Measurements from ENCODE around the gene NCBP2.

The NCBP2 gene

GRCh38 chr3:196942915-196943277 lies 568 bp upstream of the NCBP2 start:
- H3K27ac ChIP-seq, result peak overlapping the region; percentile 86
- no peaks in the 10 kb centered on the region for H3K9me3 ChIP-seq
- peak overlapping the region; percentile 89 to 97 for H3K4me3 ChIP-seq (ENCODE audit: low read depth in 1 of 2, low read length in 1 of 2)
- H3K27me3 ChIP-seq, result no peaks in the 10 kb centered on the region
- peaks cover 2% of the 10 kb centered on the region for H3K36me3 ChIP-seq
- TF ChIP-seq CTCF (IDR thresholded peaks at IDR 0.05), result no peak
- peaks cover 21 to 28% of the 10 kb centered on the region in 2 experiments for H3K4me1 ChIP-seq (ENCODE audit: control insufficient read depth in 1 of 2, insufficient read depth in 1 of 2, low read depth in 1 of 2, low read length in 1 of 2)

- Histone ChIP-seq H3K27me3 (no peaks in the 10 kb centered on the region), H3K36me3 (peaks cover 13% of the 10 kb centered on the region), H3K27ac (peak overlapping the region; percentile 86), H3K4me3 (ENCODE audit: low read depth in 1 of 2, low read length in 1 of 2) (peak overlapping the region; percentile 89 to 97), H3K9me3 (no peaks in the 10 kb centered on the region), H3K4me1 (ENCODE audit: control insufficient read depth in 1 of 2, insufficient read depth in 1 of 2, low read depth in 1 of 2, low read length in 1 of 2) (peaks cover 21 to 28% of the 10 kb centered on the region in 2 experiments)
- TF ChIP-seq CTCF (IDR thresholded peaks at IDR 0.05), result no peak
Measured at GRCh38 chr3:196941729-196942225, 551 bp downstream of the NCBP2 start.

- H3K4me1 ChIP-seq (ENCODE audit: control insufficient read depth in 1 of 2, insufficient read depth in 1 of 2, low read depth in 1 of 2, low read length in 1 of 2), result peaks cover 20 to 26% of the 10 kb centered on the region in 2 experiments
- peaks cover 44% of the 10 kb centered on the region for H3K36me3 ChIP-seq
- H3K9me3 ChIP-seq, result no peaks in the 10 kb centered on the region
- H3K27me3 ChIP-seq, result no peaks in the 10 kb centered on the region
- H3K4me3 ChIP-seq (ENCODE audit: low read depth in 1 of 2, low read length in 1 of 2), result no peak overlapping the region
- TF ChIP-seq CTCF (IDR thresholded peaks at IDR 0.05), result no peak
- H3K27ac ChIP-seq, result no peak overlapping the region
Measured at GRCh38 chr3:196938576-196938975, 3.8 kb downstream of the NCBP2 start.

DNA sequence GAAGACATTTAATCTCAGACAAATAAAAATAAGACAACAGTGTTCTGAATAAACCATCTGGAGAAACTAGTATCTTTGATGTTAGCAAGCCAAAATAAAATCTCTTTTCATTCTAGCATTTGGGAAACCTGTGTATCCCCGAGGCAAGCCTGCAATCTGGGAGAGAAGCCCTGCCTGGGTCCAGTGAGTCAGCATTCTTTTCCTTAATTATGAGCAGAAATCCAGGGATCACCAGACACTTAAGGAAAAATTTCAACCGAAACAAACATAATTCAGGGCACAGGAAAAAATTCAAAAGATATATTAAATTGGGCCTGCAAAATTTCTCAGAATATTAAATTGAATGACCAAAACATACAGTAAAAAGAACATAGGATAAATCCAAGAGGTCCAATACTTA lies 4.2 kb downstream of the NCBP2 start:
- Histone ChIP-seq H3K9me3 (no peaks in the 10 kb centered on the region), H3K27ac (no peak overlapping the region), H3K36me3 (peaks cover 48% of the 10 kb centered on the region), H3K27me3 (no peaks in the 10 kb centered on the region), H3K4me3 (ENCODE audit: low read depth in 1 of 2, low read length in 1 of 2) (no peak overlapping the region), H3K4me1 (ENCODE audit: control insufficient read depth in 1 of 2, insufficient read depth in 1 of 2, low read depth in 1 of 2, low read length in 1 of 2) (peaks cover 16 to 21% of the 10 kb centered on the region in 2 experiments)
- no peak for TF ChIP-seq CTCF (IDR thresholded peaks at IDR 0.05)

DNA sequence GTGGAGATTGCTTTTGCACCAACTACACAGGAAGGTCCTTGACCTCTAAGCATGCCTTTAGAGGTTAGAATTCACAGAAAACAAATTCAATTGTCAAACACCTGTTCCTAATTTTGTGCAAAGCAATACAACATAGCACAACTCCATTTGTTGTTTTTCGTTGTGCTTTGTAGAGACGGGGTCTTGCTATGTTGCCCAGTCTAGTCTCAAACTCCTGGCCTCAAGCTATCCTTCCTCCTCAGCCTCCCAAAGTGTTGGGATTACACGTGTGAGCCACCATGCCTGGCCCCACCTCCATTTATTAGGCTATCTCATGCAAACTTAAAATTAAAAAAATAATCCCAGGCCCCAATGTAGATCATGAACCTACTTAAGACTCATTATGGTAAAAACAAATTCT lies 6.0 kb downstream of the NCBP2 start:
- no peaks in the 10 kb centered on the region for H3K9me3 ChIP-seq
- peaks cover 3 to 7% of the 10 kb centered on the region in 2 experiments for H3K4me1 ChIP-seq (ENCODE audit: control insufficient read depth in 1 of 2, insufficient read depth in 1 of 2, low read depth in 1 of 2, low read length in 1 of 2)
- no peaks in the 10 kb centered on the region for H3K27me3 ChIP-seq
- H3K36me3 ChIP-seq, result peaks cover 62% of the 10 kb centered on the region
- no peak overlapping the region for H3K27ac ChIP-seq
- no peak for TF ChIP-seq CTCF (IDR thresholded peaks at IDR 0.05)
- no peak overlapping the region for H3K4me3 ChIP-seq (ENCODE audit: low read depth in 1 of 2, low read length in 1 of 2)

DNA sequence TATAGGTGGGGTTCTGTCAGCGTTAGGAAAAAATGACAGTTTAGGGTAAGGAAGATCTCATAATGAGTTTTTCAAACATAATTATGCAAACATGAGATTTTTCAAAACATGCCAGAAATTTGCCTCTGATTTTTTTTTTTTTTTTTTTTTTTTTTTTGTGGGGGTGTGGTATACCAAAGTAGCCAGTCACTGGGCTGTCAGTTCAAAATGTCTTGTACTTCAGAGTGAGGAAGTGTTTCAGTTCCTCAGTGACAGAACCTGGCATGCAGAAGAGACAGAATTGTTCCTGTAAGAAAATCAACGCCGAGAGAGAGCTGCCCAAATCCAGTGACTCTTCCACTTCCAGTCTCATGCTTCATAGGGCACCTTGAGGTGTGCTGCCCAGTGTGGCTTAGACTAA lies 9.7 kb downstream of the NCBP2 start:
- Histone ChIP-seq H3K4me1 (ENCODE audit: control insufficient read depth in 1 of 2, insufficient read depth in 1 of 2, low read depth in 1 of 2, low read length in 1 of 2) (no peaks in the 10 kb centered on the region), H3K27ac (no peak overlapping the region), H3K4me3 (ENCODE audit: low read depth in 1 of 2, low read length in 1 of 2) (no peak overlapping the region), H3K9me3 (no peaks in the 10 kb centered on the region), H3K27me3 (no peaks in the 10 kb centered on the region), H3K36me3 (peaks cover 83% of the 10 kb centered on the region)
- no peak for TF ChIP-seq CTCF (IDR thresholded peaks at IDR 0.05)

Data from neutrophil (primary cell).